SK-N-SH (cell line): Measurements from ENCODE around the gene MAST1. TPM values are rescaled to one million over a fixed set of nuclear protein-coding genes. Genes with fewer than 3 reads are reported as not detected.

Source experiments
- CTCF ChIA-PET: fragments of 300-600, 350-600 bp; formaldehyde crosslinking; extraction: SDS; loops from one replicate; lab custom pipeline; 2021; lab: Yijun Ruan, JAX
- POLR2A ChIA-PET: fragments of 350-600 bp; sonication (Branson Sonifier 250); formaldehyde crosslinking; extraction: SDS; loops from one replicate; lab custom pipeline; 2020; ENCODE audit warnings: antibody characterized with exemption, inconsistent platforms; lab: Yijun Ruan, JAX
- DNase-seq: peaks from one replicate; pipeline ENCODE4 v3.0.0; 2012
- H2AFZ ChIP-seq: fragments of 200-600 bp; sonication (generic); 2 replicates; pipeline ENCODE4 v1.8.1; 2016; ENCODE audit warnings: antibody characterized with exemption, mild to moderate bottlenecking, low read depth
- H3F3A ChIP-seq: fragments of 200-600 bp; sonication (generic); replicated peaks from 2 replicates; pipeline ENCODE3; 2016; ENCODE audit warnings: antibody characterized with exemption, mild to moderate bottlenecking; ENCODE audit not compliant: insufficient read depth
- H3K27ac ChIP-seq, 2 experiments: fragments of 200-500 bp in 1 of 2; fragments of 200-600 bp in 1 of 2; sonication (Bioruptor generic) in 1 of 2; sonication (generic), shearing (Covaris generic) in 1 of 2; 2 replicates each; pipeline versions ENCODE4 v1.5.1 to v1.6.1; 2014 to 2016; ENCODE audit warnings: low read depth in 2 of 2, inconsistent platforms in 1 of 2, low read length in 1 of 2, mild to moderate bottlenecking in 1 of 2, mixed read lengths in 1 of 2
- H3K27me3 ChIP-seq: fragments of 200-600 bp; sonication (generic), shearing (Covaris generic); 2 replicates; pipeline ENCODE4 v1.6.1; 2016; ENCODE audit warnings: mixed run types; ENCODE audit not compliant: insufficient read depth
- H3K36me3 ChIP-seq, 2 experiments: fragments of 200-500 bp in 1 of 2; fragments of 200-600 bp in 1 of 2; sonication (Bioruptor generic) in 1 of 2; sonication (generic) in 1 of 2; replicated peaks in 1 of 2; 2 replicates each; pipeline versions ENCODE3 to v1.5.1; 2014 to 2016; ENCODE audit warnings: low read length in 1 of 2, mild to moderate bottlenecking in 1 of 2; ENCODE audit not compliant: insufficient read depth in 2 of 2, control insufficient read depth in 1 of 2
- H3K4me1 ChIP-seq, 2 experiments: fragments of 200-500 bp in 1 of 2; fragments of 200-600 bp in 1 of 2; sonication (Bioruptor generic) in 1 of 2; sonication (generic), shearing (Covaris generic) in 1 of 2; 2 replicates each; pipeline versions ENCODE4 v1.5.1 to v1.6.1; 2014 to 2016; ENCODE audit warnings: low read depth in 1 of 2, low read length in 1 of 2, mixed run types in 1 of 2; ENCODE audit not compliant: insufficient read depth in 2 of 2, control insufficient read depth in 1 of 2
- H3K4me2 ChIP-seq: fragments of 200-600 bp; sonication (generic), shearing (Covaris generic); 2 replicates; pipeline ENCODE4 v1.6.1; 2017; ENCODE audit warnings: mixed run types
- H3K4me3 ChIP-seq, 2 experiments: fragments of 200-500 bp in 1 of 2; fragments of 200-600 bp in 1 of 2; sonication (Bioruptor generic) in 1 of 2; sonication (generic), shearing (Covaris generic) in 1 of 2; 2 replicates each; pipeline versions ENCODE4 v1.5.1 to v1.8.1; 2014 to 2016; ENCODE audit warnings: low read depth in 2 of 2, inconsistent platforms in 1 of 2, low read length in 1 of 2, mild to moderate bottlenecking in 1 of 2, mixed read lengths in 1 of 2, moderate library complexity in 1 of 2
- H3K79me2 ChIP-seq: fragments of 200-600 bp; sonication (generic); 2 replicates; pipeline ENCODE4 v1.8.1; 2017; ENCODE audit warnings: mild to moderate bottlenecking; ENCODE audit not compliant: insufficient read depth
- H3K9ac ChIP-seq: fragments of 200-600 bp; sonication (generic); 2 replicates; pipeline ENCODE4 v1.6.1; 2017; ENCODE audit warnings: mixed run types
- H3K9me2 ChIP-seq: fragments of 200-600 bp; sonication (generic); 2 replicates; pipeline ENCODE4 v1.6.1; 2017; ENCODE audit warnings: mixed run types
- H3K9me3 ChIP-seq: fragments of 200-600 bp; sonication (generic); 2 replicates; pipeline ENCODE4 v1.6.1; 2017; ENCODE audit warnings: mixed run types, mild to moderate bottlenecking, moderate library complexity
- H4K20me1 ChIP-seq: fragments of 200-600 bp; sonication (generic); 2 replicates; pipeline ENCODE4 v1.6.1; 2017; ENCODE audit warnings: mild to moderate bottlenecking, mixed run types; ENCODE audit not compliant: insufficient read depth
- CHD2 ChIP-seq: fragments of 150-350 bp; IDR thresholded peaks from 2 replicates; pipeline ENCODE4 v1.6.1; 2018; ENCODE audit warnings: low read length; ENCODE audit not compliant: partially characterized antibody
- FOSL2 ChIP-seq: IDR thresholded peaks from 2 replicates; pipeline ENCODE4 v1.4.0; 2012; ENCODE audit warnings: low read depth, mild to moderate bottlenecking, moderate library complexity, borderline replicate concordance
- FOXJ3 ChIP-seq: sonication (generic); formaldehyde crosslinking; IDR thresholded peaks from 2 replicates; pipeline ENCODE4 v1.5.1; 2020; ENCODE audit warnings: mild to moderate bottlenecking, missing genetic modification reagents
- GABPA ChIP-seq: IDR thresholded peaks from 2 replicates; pipeline ENCODE4 v1.4.0; 2012; ENCODE audit warnings: low read depth, mild to moderate bottlenecking
- GATA2 ChIP-seq: sonication (generic); formaldehyde crosslinking; IDR thresholded peaks from 2 replicates; pipeline ENCODE4 v1.5.0; 2020; ENCODE audit warnings: mild to moderate bottlenecking, missing genetic modification reagents
- POLR2AphosphoS5 ChIP-seq: IDR thresholded peaks from 2 replicates; pipeline ENCODE4 v1.6.1; 2012; ENCODE audit warnings: low read depth, low read length
- RAD21 ChIP-seq: IDR thresholded peaks from 2 replicates; pipeline ENCODE4 v1.6.1; 2012; ENCODE audit warnings: mild to moderate bottlenecking, low read length
- RCOR1 ChIP-seq: fragments of 150-350 bp; IDR thresholded peaks from 2 replicates; pipeline ENCODE4 v1.6.1; 2017; ENCODE audit warnings: antibody characterized with exemption, low read length
- RFX5 ChIP-seq: IDR thresholded peaks from 2 replicates; pipeline ENCODE4 v1.6.1; 2012; ENCODE audit warnings: mild to moderate bottlenecking, improper control_type of control experiment, low read length
- SIN3A ChIP-seq: IDR thresholded peaks from 2 replicates; pipeline ENCODE4 v1.6.1; 2012; ENCODE audit warnings: low read depth, mild to moderate bottlenecking, low read length, moderate library complexity, borderline replicate concordance
- SMC3 ChIP-seq: IDR thresholded peaks from 2 replicates; pipeline ENCODE4 v1.6.1; 2012; ENCODE audit warnings: low read depth, low read length, improper control_type of control experiment
- WGBS: methylation state at CpG from one replicate; pipeline ENCODE4 v1.1.6; 2017; ENCODE audit warnings: low lambda C conversion rate; 5-methylcytosine and 5-hydroxymethylcytosine counted together
- polyA plus RNA-seq, 3 experiments: library from polyadenylated mRNA; depleted of rRNA; stranded (reverse); fragments of >200 nt; gene quantifications; 2 replicates each; pipeline ENCODE4 v1.2.3, GENCODE V29; 2012
- TF ChIP-seq, protein P1 (sequence below): IDR thresholded peaks from 2 replicates; pipeline ENCODE4 v1.4.0; 2012; ENCODE audit warnings: low read depth
- TF ChIP-seq, protein P2 (sequence below): IDR thresholded peaks from 2 replicates; pipeline ENCODE4 v1.4.0; 2012; ENCODE audit warnings: low read depth, borderline replicate concordance
- TF ChIP-seq, protein P3 (sequence below): IDR thresholded peaks from 2 replicates; pipeline ENCODE4; 2012

The MAST1 gene
- polyA plus RNA-seq, 1 of the 3 experiments (the other 2 are of a cell fraction) = 9.7 TPM

DNA sequence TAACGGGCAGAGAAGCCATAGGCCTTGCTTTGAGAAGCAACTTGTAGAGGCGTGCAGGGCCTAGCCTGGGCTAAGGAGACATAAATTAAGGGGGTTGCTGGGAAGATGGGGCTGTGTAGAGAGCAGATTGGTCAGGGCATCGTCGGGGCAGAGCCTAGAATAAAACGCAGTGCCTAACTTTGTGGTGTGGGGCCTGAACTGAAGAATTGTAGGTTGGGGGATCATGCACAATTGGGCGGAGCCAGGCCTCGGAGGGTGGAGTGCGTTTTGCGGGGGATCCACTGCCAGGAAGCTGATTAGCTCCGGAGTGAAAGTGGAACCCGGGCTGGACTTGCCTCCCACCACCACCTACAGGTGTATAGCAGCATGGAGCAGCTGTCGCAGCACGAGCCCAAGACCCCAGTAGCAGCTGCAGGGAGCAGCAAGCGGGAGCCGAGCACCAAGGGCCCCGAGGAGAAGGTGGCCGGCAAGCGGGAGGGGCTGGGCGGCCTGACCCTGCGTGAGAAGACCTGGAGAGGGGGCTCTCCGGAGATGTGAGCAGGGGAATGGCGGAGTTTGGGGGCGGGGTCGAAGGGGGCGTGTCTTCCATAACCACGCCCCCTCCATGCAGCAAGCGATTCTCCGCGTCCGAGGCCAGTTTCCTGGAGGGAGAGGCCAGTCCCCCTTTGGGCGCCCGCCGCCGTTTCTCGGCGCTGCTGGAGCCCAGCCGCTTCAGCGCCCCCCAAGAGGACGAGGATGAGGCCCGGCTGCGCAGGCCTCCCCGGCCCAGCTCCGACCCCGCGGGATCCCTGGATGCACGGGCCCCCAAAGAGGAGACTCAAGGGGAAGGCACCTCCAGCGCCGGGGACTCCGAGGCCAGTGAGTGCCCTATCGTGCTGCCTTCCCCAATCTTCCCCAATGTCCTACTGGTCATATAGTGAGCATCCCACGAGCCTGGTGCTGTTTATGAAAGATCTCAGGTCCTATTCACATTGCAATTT, 29.1 kb downstream of the MAST1 start:
- Histone ChIP-seq H3K4me3 (no peak overlapping the region), H3K4me1 (no peaks in the 10 kb centered on the region), H3K9ac (no peak overlapping the region), H3K27ac (no peak overlapping the region), H2AFZ (no peak overlapping the region)
- no peak for TF ChIP-seq FOXJ3 (CRISPR knock-in tag)
- TF ChIP-seq RCOR1 = no peak
- TF ChIP-seq CHD2 = no peak
- no peak for TF ChIP-seq RAD21
- no peak for TF ChIP-seq RFX5
- TF ChIP-seq GABPA = no peak
- no peak for TF ChIP-seq SMC3
- TF ChIP-seq, protein P1, sequence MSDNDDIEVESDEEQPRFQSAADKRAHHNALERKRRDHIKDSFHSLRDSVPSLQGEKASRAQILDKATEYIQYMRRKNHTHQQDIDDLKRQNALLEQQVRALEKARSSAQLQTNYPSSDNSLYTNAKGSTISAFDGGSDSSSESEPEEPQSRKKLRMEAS = no peak
- no peak for TF ChIP-seq FOSL2
- TF ChIP-seq GATA2 = no peak
- TF ChIP-seq, protein P2, sequence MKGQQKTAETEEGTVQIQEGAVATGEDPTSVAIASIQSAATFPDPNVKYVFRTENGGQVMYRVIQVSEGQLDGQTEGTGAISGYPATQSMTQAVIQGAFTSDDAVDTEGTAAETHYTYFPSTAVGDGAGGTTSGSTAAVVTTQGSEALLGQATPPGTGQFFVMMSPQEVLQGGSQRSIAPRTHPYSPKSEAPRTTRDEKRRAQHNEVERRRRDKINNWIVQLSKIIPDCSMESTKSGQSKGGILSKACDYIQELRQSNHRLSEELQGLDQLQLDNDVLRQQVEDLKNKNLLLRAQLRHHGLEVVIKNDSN = no peak
- TF ChIP-seq POLR2AphosphoS5 = no peak
- TF ChIP-seq, all 33 proteins: peak for 0
- no peaks in the 10 kb centered on the region for H3K79me2 ChIP-seq
- 90% methylated on average over 36 of the region's 51 CpGs for WGBS
- H4K20me1 ChIP-seq = no peaks in the 10 kb centered on the region
- H3K4me2 ChIP-seq = no peak overlapping the region
- POLR2A ChIA-PET = no interaction called here
- peak; percentile 84 for DNase-seq
- H3K9me3 ChIP-seq = no peaks in the 10 kb centered on the region
- peaks cover 8% of the 10 kb centered on the region for H3F3A ChIP-seq
- no peaks in the 10 kb centered on the region for H3K36me3 ChIP-seq
- no peaks in the 10 kb centered on the region for H3K27me3 ChIP-seq
- no peaks in the 10 kb centered on the region for H3K9me2 ChIP-seq
- CTCF ChIA-PET = interaction anchor here (0.5 to 1.1 kb wide), 2 partner anchors 17 to 191 kb away, joined by 3 read pairs; no protein-coding TSS in a partner anchor

DNA sequence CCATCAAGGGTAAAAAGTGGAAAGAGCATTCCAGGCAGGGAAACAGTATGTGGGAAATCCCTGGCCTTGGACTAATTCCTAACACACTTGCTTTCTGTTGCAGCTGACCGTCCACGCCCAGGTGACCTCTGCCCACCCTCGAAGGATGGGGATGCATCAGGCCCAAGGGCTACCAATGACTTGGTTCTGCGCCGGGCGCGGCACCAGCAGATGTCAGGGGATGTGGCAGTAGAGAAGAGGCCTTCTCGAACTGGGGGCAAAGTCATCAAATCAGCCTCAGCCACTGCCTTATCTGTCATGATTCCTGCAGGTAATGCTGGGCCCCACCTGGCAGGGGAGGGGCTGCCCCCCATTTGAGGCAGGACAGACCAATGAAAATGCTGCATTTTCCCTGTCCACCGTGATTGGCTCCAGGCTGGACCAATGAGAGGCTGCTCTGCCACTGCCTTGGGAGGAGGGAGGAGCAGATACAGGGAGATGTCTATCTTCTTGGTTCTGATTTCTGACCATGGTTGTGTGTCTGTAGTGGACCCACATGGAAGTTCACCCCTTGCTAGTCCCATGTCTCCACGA, 30.3 kb downstream of the MAST1 start:
- no peaks in the 10 kb centered on the region for H3K36me3 ChIP-seq
- no peak for TF ChIP-seq SIN3A
- TF ChIP-seq, protein P3, sequence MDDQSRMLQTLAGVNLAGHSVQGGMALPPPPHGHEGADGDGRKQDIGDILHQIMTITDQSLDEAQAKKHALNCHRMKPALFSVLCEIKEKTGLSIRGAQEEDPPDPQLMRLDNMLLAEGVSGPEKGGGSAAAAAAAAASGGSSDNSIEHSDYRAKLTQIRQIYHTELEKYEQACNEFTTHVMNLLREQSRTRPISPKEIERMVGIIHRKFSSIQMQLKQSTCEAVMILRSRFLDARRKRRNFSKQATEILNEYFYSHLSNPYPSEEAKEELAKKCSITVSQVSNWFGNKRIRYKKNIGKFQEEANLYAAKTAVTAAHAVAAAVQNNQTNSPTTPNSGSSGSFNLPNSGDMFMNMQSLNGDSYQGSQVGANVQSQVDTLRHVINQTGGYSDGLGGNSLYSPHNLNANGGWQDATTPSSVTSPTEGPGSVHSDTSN = peak; percentile 79
- no peaks in the 10 kb centered on the region for H3K9me3 ChIP-seq
- H3K4me2 ChIP-seq = no peak overlapping the region
- H3K9ac ChIP-seq = no peak overlapping the region
- H3K9me2 ChIP-seq = no peaks in the 10 kb centered on the region
- H3K4me3 ChIP-seq = no peak overlapping the region
- no peaks in the 10 kb centered on the region for H4K20me1 ChIP-seq
- H3K4me1 ChIP-seq = no peaks in the 10 kb centered on the region
- no peaks in the 10 kb centered on the region for H3K27me3 ChIP-seq
- no peak overlapping the region for H3K27ac ChIP-seq
- POLR2A ChIA-PET = no interaction called here
- CTCF ChIA-PET = interaction anchor here (10.3 kb wide), 1 partner anchor 21 kb away, joined by 62 read pairs; no protein-coding TSS in a partner anchor
- no peak overlapping the region for H2AFZ ChIP-seq
- DNase-seq = peak; percentile 63
- no peaks in the 10 kb centered on the region for H3K79me2 ChIP-seq
- peaks cover 5% of the 10 kb centered on the region for H3F3A ChIP-seq
- WGBS = 93% methylated on average over 9 of the region's 10 CpGs
